GM10847 (cell line): ENCODE results near the gene SEPTIN5.

ENCODE experiments used
- POLR2A ChIP-seq: IDR thresholded peaks from 2 replicates; pipeline ENCODE4 v1.6.1; 2011; ENCODE audit not compliant: insufficient read length; ENCODE audit errors: extremely low read depth

The SEPTIN5 gene

DNA sequence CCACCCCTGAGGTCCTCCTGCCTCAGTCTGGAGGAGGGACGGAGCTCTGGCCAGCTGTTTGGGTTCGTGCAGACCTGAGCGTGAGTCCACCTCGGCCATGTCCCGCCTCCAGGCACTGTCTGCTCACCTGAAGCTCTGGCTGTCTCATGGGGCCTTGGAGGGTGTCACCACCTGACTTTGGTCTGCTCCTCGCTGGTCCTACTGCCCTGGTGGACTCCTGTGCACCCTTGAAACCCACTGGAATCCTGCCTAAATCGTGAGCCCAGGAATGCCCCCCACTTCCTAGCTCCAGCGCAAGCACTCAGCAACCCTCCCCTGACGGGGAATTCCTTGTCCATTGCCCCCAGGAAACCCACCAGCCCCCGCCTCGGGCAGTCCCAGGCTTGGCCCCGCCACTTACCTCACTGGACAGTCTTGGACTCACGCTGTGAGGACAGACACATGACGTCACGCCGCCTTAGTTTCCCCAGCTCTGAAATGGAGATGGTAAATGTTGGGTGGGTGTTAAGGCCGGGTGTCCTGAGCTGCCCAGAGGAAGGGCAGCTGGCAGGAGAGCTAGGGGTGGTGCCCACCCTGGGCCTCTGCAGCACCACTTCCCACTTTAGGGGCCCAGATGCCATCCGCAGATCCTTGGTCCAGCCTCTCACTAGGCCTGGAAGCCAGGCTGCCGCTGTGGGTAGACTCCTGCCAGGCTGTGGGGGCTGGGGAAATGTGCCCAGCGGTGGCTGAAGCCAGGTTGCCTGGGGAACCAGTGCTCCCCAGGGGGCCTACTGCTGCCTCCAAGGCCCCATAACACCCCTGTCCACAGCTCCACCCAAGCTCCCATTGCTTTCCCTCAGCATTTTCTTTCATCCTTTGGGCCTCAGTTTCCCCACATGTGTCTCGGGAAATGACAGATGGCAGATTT, 28.1 kb downstream of the SEPTIN5 start:
- no peak for TF ChIP-seq POLR2A

DNA sequence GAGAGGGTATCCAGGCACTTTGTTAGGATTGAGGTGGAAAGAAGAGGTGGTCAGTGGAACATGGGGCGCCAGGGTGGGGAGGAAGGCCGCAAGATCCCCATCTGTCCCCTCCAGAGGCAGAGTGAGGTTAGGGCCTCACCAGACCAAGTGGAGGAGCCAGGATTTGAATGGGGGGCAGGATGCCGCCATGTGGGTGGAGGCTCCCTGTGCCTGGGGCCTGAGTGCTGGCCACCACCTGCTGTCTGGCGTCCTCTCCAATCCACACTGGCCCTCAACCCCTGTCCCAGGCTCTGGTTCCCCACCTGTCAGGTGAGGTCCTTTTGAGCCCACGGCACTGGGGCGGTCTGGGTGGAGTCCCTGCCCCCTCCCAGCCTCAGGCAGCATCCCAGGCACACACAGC, 28.8 kb downstream of the SEPTIN5 start:
- TF ChIP-seq POLR2A = no peak

DNA sequence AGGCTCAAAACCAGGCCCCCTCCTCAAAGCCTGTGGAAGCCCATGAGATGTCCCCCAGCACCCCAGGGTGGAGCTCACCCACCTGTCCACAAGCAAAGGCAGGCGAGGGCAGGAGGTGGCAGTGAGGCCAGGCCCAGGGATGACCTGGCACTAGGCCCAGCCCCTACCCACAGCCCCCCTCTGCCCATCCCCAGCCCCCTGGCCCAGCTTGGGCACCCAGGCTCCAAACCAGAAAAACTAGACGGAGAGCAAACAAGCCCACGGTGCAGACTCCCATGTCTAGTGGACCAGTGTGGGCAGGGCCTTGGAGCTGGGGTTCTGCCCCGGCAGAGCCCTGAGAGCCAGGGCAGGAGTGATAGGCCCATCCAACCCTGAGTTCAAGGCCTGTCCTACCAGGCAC, 29.3 kb downstream of the SEPTIN5 start:
- TF ChIP-seq POLR2A = no peak

DNA sequence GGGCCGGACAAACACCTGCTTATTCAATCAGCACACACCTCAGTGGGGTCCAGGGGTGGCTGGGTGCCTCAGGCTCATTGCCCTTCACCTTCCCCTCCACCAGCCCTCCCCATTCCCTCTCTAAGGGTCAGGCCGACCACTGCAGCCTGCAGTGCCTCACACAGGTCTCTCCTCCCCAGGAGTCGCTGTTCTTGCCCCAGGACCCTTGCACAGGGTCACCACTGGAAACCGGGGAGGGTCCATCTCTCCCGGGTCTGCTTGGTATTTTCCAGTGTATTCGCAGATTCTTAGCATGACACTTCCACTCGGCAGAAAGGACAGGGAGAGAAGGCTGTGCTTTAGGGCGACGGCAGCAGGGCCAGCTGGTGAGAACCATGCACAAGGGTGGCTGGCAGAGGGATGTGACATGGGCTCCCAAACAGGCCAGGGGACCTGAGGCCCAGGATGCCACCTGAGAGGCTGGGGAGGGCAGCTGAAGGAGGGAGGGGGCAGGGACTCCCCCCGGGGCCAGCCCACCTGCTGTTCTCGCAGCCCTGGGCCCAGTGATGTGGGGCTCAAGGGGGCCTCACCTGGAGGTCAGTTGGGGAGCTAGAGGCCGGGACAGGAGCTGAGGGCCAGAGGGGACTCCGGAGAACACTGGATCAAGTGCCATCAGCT, 30.2 kb downstream of the SEPTIN5 start:
- TF ChIP-seq POLR2A = no peak

- TF ChIP-seq POLR2A = no peak
These were observed 31.1 kb downstream of the SEPTIN5 start for GRCh38 chr22:19745155-19746101.

GRCh38 chr22:19746726-19747125, 32.4 kb downstream of the SEPTIN5 start:
- no peak for TF ChIP-seq POLR2A

DNA sequence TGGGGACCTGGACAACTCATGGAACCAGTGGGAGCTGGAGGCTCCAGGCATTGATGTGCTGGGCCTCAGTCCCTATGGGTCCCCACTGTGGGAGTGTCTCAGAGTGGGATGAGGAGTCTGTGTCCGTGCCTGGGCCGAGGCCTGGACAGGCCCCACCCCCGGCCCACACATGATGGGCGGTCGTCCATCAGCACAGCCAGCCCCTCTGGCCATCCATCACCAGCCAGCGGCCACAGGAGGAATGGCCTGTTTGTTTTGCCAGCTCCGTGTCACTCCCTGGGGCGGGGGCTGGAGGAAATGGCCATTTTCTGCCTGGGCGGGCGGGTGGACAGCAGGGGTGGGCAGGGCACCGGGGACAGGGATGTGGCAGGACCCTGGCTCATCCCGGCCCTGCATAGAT, 33.2 kb downstream of the SEPTIN5 start:
- TF ChIP-seq POLR2A = no peak

- TF ChIP-seq POLR2A = no peak
These were observed 33.8 kb downstream of the SEPTIN5 start for GRCh38 chr22:19748139-19748538.

DNA sequence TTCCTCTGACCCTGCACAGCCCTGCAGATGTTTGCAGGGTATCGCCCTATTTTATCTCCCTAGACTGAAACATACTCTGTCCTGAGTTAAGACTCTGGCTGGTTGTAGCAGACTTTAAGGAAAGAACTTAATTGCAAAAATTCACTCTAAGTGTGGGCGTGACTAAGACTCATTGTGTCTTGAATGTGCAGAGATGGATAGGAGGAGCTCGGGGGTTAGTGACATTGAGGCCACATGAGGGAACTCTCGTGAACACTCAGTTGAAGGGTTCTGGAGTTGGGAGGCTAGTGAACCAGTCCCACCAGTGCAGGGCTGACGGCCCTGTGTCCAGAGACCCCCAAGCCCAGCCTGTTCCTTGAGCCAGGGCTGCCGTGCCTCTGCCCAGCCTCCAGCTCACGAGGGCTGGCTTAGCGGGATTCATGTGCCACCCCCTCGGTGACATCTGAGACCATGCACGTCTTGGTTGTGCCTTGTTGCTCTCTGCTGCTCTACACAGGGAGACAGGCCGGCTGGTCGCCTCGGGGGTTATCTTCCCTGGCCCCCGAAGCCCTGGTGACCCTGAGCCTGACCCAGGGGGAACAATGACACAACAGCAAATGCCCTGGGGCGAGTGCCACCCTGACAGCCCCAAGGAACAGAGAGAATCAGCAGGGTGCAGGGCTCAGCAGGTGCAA, 34.8 kb downstream of the SEPTIN5 start:
- no peak for TF ChIP-seq POLR2A

DNA sequence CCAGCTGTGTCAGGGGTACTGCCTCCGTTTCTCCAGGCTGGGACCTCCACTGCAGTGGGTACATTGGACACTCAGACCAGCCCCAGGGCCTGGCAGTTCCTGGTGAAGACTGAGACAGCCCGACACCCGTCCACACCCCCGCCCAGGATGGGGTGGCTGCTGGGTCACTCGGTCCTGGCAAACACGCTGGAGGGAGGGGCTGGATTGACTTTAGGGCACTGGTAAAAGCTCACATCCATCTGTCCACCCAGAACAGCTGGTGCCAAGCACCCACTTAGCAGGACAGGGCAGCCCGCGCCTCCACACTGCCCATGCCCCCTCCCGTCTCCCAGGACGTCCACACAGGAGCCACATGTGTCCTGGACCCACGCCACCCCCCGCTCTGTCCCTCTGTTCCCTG, 35.6 kb downstream of the SEPTIN5 start:
- TF ChIP-seq POLR2A = no peak

DNA sequence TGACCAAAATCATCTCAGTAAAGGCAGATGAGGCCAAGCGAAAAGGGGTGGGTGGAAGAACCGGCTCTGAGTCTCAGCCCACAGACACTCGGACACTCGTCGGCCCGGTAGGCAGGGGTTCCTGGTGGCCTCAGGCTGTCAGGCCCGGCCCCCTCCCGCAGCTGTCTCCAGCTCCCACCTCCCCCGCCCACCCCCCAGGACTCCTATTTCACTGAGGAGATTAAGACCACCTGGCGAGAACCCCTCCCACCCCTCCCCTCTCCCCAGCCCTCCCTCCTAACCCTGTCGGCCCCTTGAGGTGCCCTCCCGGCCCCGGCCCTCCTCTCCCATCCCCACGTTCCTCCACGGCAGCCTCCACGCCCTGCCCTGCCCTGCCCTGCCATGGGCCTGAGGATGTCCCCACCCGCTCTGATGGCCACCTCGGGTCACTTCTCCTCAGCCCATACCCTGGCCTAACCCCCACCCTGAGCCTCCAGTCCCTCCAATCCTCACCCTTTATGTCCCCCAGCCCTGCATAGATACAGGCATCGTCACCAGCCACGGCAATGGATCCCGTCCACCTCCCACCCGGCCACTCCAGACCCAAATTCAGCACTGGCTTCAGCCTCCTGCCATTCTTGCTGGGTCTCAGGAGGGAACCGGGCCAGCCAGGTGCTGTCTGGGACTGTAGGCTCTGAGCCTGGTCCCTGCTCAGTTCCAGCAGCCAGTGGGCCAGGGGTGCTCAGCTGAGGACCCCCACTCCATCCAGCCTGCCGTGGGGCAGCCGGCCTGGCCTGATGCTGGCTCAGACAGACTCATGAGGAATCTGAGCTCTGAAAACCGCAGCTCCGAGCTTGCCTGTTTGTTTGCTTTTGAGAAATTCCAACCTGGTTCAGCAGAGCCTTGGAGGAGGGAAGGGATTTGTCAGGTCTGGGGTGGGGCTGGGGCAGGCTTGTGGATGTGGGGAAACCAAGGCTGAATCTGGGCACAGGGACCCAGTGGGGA, 36.5 kb downstream of the SEPTIN5 start:
- no peak for TF ChIP-seq POLR2A

DNA sequence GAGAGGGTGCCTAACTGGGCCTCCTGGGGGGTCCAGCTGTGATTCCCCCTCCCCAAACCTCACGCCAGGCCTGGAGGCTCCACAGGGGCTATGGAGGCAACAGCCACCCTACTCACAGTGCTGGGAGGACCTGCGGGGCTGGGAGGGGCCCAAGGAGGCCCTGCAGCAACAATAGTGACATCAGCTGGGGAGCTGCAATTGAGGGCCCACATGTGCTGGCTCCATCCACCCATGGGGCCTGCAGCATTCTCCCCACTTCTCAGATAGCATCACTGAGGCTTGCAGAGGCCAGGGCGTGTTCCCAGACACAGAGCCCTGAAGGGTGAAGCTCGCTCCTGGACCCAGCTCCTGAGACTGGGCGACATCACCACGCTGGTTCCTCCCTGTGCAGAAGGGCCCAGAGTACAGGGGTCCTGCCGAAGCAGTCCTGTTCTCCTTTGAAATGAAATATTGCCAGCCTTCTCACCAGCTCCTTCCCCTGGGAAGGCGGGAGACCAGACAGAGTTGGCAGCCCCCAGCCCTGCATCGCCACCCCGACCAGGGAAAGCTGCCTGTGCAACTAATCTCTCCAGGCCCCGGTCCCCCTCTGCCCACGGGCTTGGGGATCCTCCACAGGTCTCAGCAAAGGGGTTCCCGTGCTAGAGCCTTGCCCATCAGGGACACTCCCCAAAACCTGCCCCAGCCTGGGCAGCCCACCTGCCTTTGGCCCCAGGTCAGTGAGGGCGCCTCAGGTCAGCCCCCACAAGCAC, 37.4 kb downstream of the SEPTIN5 start:
- no peak for TF ChIP-seq POLR2A
